Endothelial cell of umbilical vein (primary cell): ENCODE data around the gene ZNF454. TPM values are rescaled to one million over a fixed set of nuclear protein-coding genes. Genes with fewer than 3 reads are reported as not detected.

Experiments used
- BruUV-seq: library from RNA; stranded (reverse); fragments of 400-500 nt; replicated peaks from 2 replicates; lab custom pipeline; 2021; lab: Mats Ljungman, UMichigan
- CTCF ChIA-PET: fragments of 300-600, 350-600 bp; sonication (Branson Sonifier 250); formaldehyde crosslinking; loops from one replicate; lab custom pipeline; 2021; ENCODE audit warnings: antibody characterized with exemption, inconsistent platforms; lab: Charles Lee
- POLR2A ChIA-PET: fragments of 300-600, 350-600 bp; sonication (Branson Sonifier 250); formaldehyde crosslinking; loops from one replicate; lab custom pipeline; 2021; ENCODE audit warnings: antibody characterized with exemption, inconsistent platforms; lab: Charles Lee
- DNase-seq: peaks from one replicate; pipeline ENCODE4 v3.0.0-alpha.2; 2011; ENCODE audit warnings: low read depth, low spot score
- FAIRE-seq: peaks from 2 replicates; lab custom pipeline; 2011; peaks lifted over from hg19 to GRCh38; lab: Jason Lieb, UNC
- H2AFZ ChIP-seq: 2 replicates; pipeline ENCODE4 v1.6.0; 2012; ENCODE audit warnings: low read depth, low read length, control low read depth, inconsistent platforms
- H3K27ac ChIP-seq: 2 replicates; pipeline ENCODE4 v1.5.1; 2011; ENCODE audit warnings: low read depth, mild to moderate bottlenecking, control low read depth, low read length, moderate library complexity; ENCODE audit not compliant: insufficient read depth
- H3K27me3 ChIP-seq, 2 experiments: 2 replicates each; pipeline versions ENCODE4 v1.6.0 to v1.6.1; 2011; ENCODE audit warnings: low read length in 2 of 2, mixed read lengths in 1 of 2; ENCODE audit not compliant: control insufficient read depth in 2 of 2, insufficient read depth in 2 of 2
- H3K36me3 ChIP-seq, 2 experiments: 2 replicates in 1 of 2; 3 replicates in 1 of 2; pipeline ENCODE4 v1.5.1; 2011; ENCODE audit warnings: low read length in 2 of 2, mild to moderate bottlenecking in 1 of 2, moderate library complexity in 1 of 2; ENCODE audit not compliant: control insufficient read depth in 2 of 2, insufficient read depth in 2 of 2; ENCODE audit errors: extremely low read depth in 1 of 2
- H3K4me1 ChIP-seq: 3 replicates; pipeline ENCODE4 v1.5.1; 2011; ENCODE audit warnings: mild to moderate bottlenecking, low read length; ENCODE audit not compliant: control insufficient read depth, insufficient read depth; ENCODE audit errors: extremely low read depth
- H3K4me2 ChIP-seq: 2 replicates; pipeline ENCODE4 v1.6.1; 2011; ENCODE audit warnings: low read length, control low read depth, mixed read lengths; ENCODE audit not compliant: insufficient read depth
- H3K4me3 ChIP-seq, 3 experiments: fragments of 200-600 bp in 1 of 3; sonication (generic), shearing (Covaris generic) in 1 of 3; replicated peaks in 1 of 3; 2 replicates each; pipeline ENCODE4 v1.5.1; 2011 to 2016; ENCODE audit warnings: control low read depth in 3 of 3, low read length in 3 of 3, mild to moderate bottlenecking in 2 of 3, inconsistent platforms in 1 of 3, low read depth in 1 of 3, moderate library complexity in 1 of 3; ENCODE audit not compliant: insufficient read depth in 1 of 3
- H3K79me2 ChIP-seq: 2 replicates; pipeline ENCODE4 v1.6.0; 2012; ENCODE audit warnings: low read length, inconsistent platforms; ENCODE audit not compliant: control insufficient read depth, insufficient read depth
- H3K9ac ChIP-seq: replicated peaks from 2 replicates; pipeline ENCODE3; 2011; ENCODE audit warnings: low read length, control low read depth; ENCODE audit not compliant: insufficient read depth; ENCODE audit errors: extremely low read depth
- H3K9me1 ChIP-seq: replicated peaks from 3 replicates; pipeline ENCODE4 v1.6.0; 2011; ENCODE audit warnings: mild to moderate bottlenecking, low read length; ENCODE audit not compliant: control insufficient read depth, insufficient read depth; ENCODE audit errors: extremely low read depth
- H3K9me3 ChIP-seq: replicated peaks from 2 replicates; pipeline ENCODE4 v1.5.1; 2012; ENCODE audit warnings: low read length, inconsistent platforms; ENCODE audit not compliant: control insufficient read depth, insufficient read depth
- H4K20me1 ChIP-seq: replicated peaks from 2 replicates; pipeline ENCODE3; 2011; ENCODE audit warnings: mild to moderate bottlenecking, low read length; ENCODE audit not compliant: control insufficient read depth, insufficient read depth; ENCODE audit errors: extremely low read depth
- EZH2 ChIP-seq: IDR thresholded peaks from 2 replicates; pipeline ENCODE4 v1.6.1; 2012; ENCODE audit warnings: borderline replicate concordance, low read depth, mild to moderate bottlenecking, moderate library complexity, low read length, inconsistent platforms; ENCODE audit not compliant: severe bottlenecking
- FOS ChIP-seq: IDR thresholded peaks from 2 replicates; pipeline ENCODE4 v1.6.1; 2011; ENCODE audit warnings: mild to moderate bottlenecking, low read length, moderate library complexity, borderline replicate concordance; ENCODE audit not compliant: insufficient read depth
- GATA2 ChIP-seq: IDR thresholded peaks from 2 replicates; pipeline ENCODE4 v1.7.0; 2011; ENCODE audit warnings: low read depth, mild to moderate bottlenecking, moderate library complexity, mixed read lengths, low read length; ENCODE audit not compliant: insufficient read length, insufficient read depth
- JUN ChIP-seq: IDR thresholded peaks from 2 replicates; pipeline ENCODE4 v1.6.1; 2011; ENCODE audit warnings: borderline replicate concordance, low read depth; ENCODE audit not compliant: insufficient read length, insufficient read depth
- MYC ChIP-seq: IDR thresholded peaks from one replicate; pipeline ENCODE4 v1.6.1; 2011; ENCODE audit warnings: mild to moderate bottlenecking, low read depth, low read length
- POLR2A ChIP-seq: IDR thresholded peaks from 2 replicates; pipeline ENCODE4 v1.6.1; 2012; ENCODE audit warnings: low read depth, mild to moderate bottlenecking, control low read depth, low read length
- POLR2AphosphoS5 ChIP-seq: IDR thresholded peaks from 2 replicates; pipeline ENCODE4 v1.6.1; 2012; ENCODE audit warnings: low read depth, mild to moderate bottlenecking, control low read depth, low read length, moderate library complexity; ENCODE audit not compliant: insufficient read depth
- dilution Hi-C: fragments of 300-500 bp; cut with MboI; formaldehyde crosslinking; loops from one replicate; pipeline ENCODE4 v1.15.0; 2019; ENCODE audit warnings: low sequenced_read_pairs; ENCODE audit not compliant: extremely low pct_ligation_motif_present
- intact Hi-C: fragments of 100-400 bp; cut with micrococcal nuclease; formaldehyde crosslinking; loops from one replicate; pipeline ENCODE4 v1.10.0; 2022
- polyA plus RNA-seq, 4 experiments: library from polyadenylated mRNA; depleted of rRNA in 3 of 4; stranded (reverse) in 3 of 4; unstranded in 1 of 4; fragments of >200 nt; gene quantifications; 2 replicates each; pipeline versions ENCODE4 v1.2.1 to v1.2.3, GENCODE V29; 2011 to 2012; ENCODE audit warnings: missing spikeins in 1 of 4
- total RNA-seq: library from RNA; stranded (reverse); gene quantifications from 2 replicates; pipeline ENCODE4 v1.2.3, GENCODE V29; 2021
- TF ChIP-seq, protein P1 (sequence below): IDR thresholded peaks from 2 replicates; pipeline ENCODE4 v1.6.1; 2011; ENCODE audit not compliant: insufficient read depth, insufficient read length
- TF ChIP-seq, protein P2 (sequence below), 2 donors: IDR thresholded peaks; 1 replicate in 1 of 2; 2 replicates in 1 of 2; pipeline ENCODE4 v1.5.1; 2011; ENCODE audit warnings: low read length in 2 of 2, mild to moderate bottlenecking in 2 of 2, moderate library complexity in 2 of 2, control low read depth in 1 of 2, inconsistent platforms in 1 of 2, low read depth in 1 of 2; ENCODE audit not compliant: insufficient read depth in 1 of 2; ENCODE audit errors: extremely low read depth in 1 of 2

The ZNF454 gene
- total and polyA plus RNA-seq, 2 donors (not counting 3 experiments of a cell fraction or from before 2014, with no cell fraction given): 0.14 to 0.55 TPM

DNA sequence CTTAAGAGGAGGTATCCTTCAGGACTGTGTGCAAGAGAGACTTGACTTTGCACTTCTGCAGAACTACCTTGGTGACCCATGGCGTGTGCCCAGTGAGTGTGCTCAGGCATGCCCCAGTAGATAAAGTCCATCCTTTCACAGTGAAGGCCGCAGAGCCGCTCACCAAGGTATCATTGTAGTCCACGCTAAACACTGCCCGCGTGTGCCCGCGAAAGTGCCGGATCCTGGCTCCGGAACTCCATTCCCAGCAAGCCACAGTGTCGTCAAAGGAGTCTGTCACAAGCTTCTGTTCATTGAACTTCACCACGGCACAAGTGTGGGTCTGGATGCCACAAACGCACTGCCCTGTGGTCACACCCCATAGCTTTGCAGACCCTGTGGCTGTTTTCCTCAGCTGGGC is 57.4 kb downstream of the ZNF454 start:
- CTCF ChIA-PET: no interaction called here
- FAIRE-seq: no peak
- TF ChIP-seq POLR2AphosphoS5 (no peak), JUN (no peak), MYC (no peak), POLR2A (no peak), GATA2 (no peak), FOS (no peak), EZH2 (no peak)
- TF ChIP-seq, protein P1, sequence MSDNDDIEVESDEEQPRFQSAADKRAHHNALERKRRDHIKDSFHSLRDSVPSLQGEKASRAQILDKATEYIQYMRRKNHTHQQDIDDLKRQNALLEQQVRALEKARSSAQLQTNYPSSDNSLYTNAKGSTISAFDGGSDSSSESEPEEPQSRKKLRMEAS: no peak
- TF ChIP-seq, protein P2, sequence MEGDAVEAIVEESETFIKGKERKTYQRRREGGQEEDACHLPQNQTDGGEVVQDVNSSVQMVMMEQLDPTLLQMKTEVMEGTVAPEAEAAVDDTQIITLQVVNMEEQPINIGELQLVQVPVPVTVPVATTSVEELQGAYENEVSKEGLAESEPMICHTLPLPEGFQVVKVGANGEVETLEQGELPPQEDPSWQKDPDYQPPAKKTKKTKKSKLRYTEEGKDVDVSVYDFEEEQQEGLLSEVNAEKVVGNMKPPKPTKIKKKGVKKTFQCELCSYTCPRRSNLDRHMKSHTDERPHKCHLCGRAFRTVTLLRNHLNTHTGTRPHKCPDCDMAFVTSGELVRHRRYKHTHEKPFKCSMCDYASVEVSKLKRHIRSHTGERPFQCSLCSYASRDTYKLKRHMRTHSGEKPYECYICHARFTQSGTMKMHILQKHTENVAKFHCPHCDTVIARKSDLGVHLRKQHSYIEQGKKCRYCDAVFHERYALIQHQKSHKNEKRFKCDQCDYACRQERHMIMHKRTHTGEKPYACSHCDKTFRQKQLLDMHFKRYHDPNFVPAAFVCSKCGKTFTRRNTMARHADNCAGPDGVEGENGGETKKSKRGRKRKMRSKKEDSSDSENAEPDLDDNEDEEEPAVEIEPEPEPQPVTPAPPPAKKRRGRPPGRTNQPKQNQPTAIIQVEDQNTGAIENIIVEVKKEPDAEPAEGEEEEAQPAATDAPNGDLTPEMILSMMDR (IDR thresholded peaks at IDR 0.05; ENCODE audit: extremely low read depth in 1 of 2, insufficient read depth in 1 of 2, low read depth in 1 of 2, low read length in 2 of 2): no peak

More for the DNA sequence above, 57.4 kb downstream of the ZNF454 start:
- no peak for DNase-seq
- BruUV-seq: no TSS peak
- Histone ChIP-seq H3K27ac (no peak overlapping the region), H3K36me3 (no peaks in the 10 kb centered on the region), H3K9me3 (no peaks in the 10 kb centered on the region), H3K9me1 (no peaks in the 10 kb centered on the region), H3K4me3 (no peak overlapping the region), H3K4me2 (no peak overlapping the region), H3K9ac (no peak overlapping the region), H4K20me1 (no peaks in the 10 kb centered on the region), H3K4me1 (no peaks in the 10 kb centered on the region), H3K27me3 (no peaks in the 10 kb centered on the region), H3K79me2 (no peaks in the 10 kb centered on the region), H2AFZ (no peak overlapping the region)
- POLR2A ChIA-PET: no interaction called here
- dilution Hi-C loops: no loop called here
- intact Hi-C loops: no loop called here
